HEK293T (cell line): Measurements from ENCODE around the gene CNTRL.

Experiments used
- CTCF ChIA-PET: fragments of 350-600 bp; formaldehyde crosslinking; extraction: SDS; loops from one replicate; lab custom pipeline; 2021; ENCODE audit warnings: antibody characterized with exemption, inconsistent platforms; lab: Yijun Ruan, JAX
- POLR2A ChIA-PET: fragments of 350-600 bp; formaldehyde crosslinking; extraction: SDS; loops from one replicate; lab custom pipeline; 2020; ENCODE audit warnings: antibody characterized with exemption, inconsistent platforms; lab: Yijun Ruan, JAX
- DNase-seq: peaks from one replicate; pipeline ENCODE4 v3.0.0; 2012; ENCODE audit warnings: mixed read lengths; ENCODE audit errors: extremely low spot score
- ARNT ChIP-seq: fragments of 450-650 bp; IDR thresholded peaks from 2 replicates; pipeline ENCODE4 v1.6.1; 2017; ENCODE audit warnings: mild to moderate bottlenecking
- BHLHE40 ChIP-seq: fragments of 450-650 bp; IDR thresholded peaks from 2 replicates; pipeline ENCODE4 v1.6.1; 2016; ENCODE audit warnings: mild to moderate bottlenecking, moderate library complexity, borderline replicate concordance
- CTBP1 ChIP-seq: fragments of 450-650 bp; IDR thresholded peaks from 2 replicates; pipeline ENCODE4 v1.6.1; 2016; ENCODE audit warnings: borderline replicate concordance
- ELF4 ChIP-seq: fragments of 450-650 bp; IDR thresholded peaks from 2 replicates; pipeline ENCODE4 v1.6.1; 2017; ENCODE audit warnings: antibody characterized with exemption
- FOXA1 ChIP-seq: fragments of 450-650 bp; IDR thresholded peaks from 2 replicates; pipeline ENCODE4 v1.6.1; 2016; ENCODE audit warnings: mild to moderate bottlenecking
- FOXK2 ChIP-seq: fragments of 450-650 bp; IDR thresholded peaks from 2 replicates; pipeline ENCODE4 v1.6.1; 2016; ENCODE audit warnings: mild to moderate bottlenecking
- FOXM1 ChIP-seq: fragments of 450-650 bp; IDR thresholded peaks from 2 replicates; pipeline ENCODE4 v1.6.1; 2017; ENCODE audit warnings: mild to moderate bottlenecking, borderline replicate concordance
- HDGF ChIP-seq: fragments of 450-650 bp; IDR thresholded peaks from 2 replicates; pipeline ENCODE4 v1.6.1; 2017; ENCODE audit warnings: antibody characterized with exemption, borderline replicate concordance
- L3MBTL2 ChIP-seq: fragments of 450-650 bp; conservative IDR thresholded peaks from 2 replicates; pipeline ENCODE4 v1.6.1; 2016; ENCODE audit warnings: mild to moderate bottlenecking
- LEF1 ChIP-seq: fragments of 450-650 bp; IDR thresholded peaks from 2 replicates; pipeline ENCODE4 v1.6.1; 2017; ENCODE audit warnings: mild to moderate bottlenecking, borderline replicate concordance
- NFRKB ChIP-seq: fragments of 450-650 bp; IDR thresholded peaks from 2 replicates; pipeline ENCODE4 v1.6.1; 2016; ENCODE audit warnings: mild to moderate bottlenecking, moderate library complexity
- SP1 ChIP-seq: fragments of 450-650 bp; IDR thresholded peaks from 2 replicates; pipeline ENCODE4 v1.6.1; 2017
- SUZ12 ChIP-seq: fragments of 450-650 bp; IDR thresholded peaks from 2 replicates; pipeline ENCODE4 v1.6.1; 2016; ENCODE audit warnings: mild to moderate bottlenecking
- TARDBP ChIP-seq: fragments of 450-650 bp; IDR thresholded peaks from 2 replicates; pipeline ENCODE4 v1.6.1; 2016
- ZNF384 ChIP-seq: fragments of 450-650 bp; IDR thresholded peaks from 2 replicates; pipeline ENCODE4 v1.6.1; 2016
- TF ChIP-seq, protein P1 (sequence below): fragments of 450-650 bp; IDR thresholded peaks from 2 replicates; pipeline ENCODE4 v1.6.1; 2016

The CNTRL gene

DNA sequence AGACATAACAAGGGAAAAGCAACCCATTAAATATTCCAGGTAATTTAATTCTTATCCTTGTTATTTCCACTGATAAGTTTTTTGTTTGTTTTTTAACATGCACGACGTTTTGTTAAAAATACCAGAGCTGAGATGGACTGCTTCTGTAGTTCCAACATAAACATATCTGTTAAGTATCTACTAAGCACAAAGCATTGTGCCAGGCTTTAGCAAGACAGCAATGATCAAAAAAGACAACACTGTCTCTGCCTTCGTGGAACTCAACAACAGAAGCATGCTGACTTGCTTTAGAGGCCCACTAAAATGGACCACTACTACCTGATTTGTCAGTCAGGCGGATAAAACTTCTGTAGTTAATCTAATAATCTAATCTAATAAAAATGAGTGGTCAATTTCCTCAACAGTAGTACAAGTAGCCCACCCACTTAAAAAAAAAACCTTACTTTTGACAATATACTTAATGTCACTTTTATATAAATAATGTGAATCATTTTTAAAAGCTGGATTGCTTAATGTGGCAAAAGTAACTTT, 123.8 kb downstream of the CNTRL start:
- ChIA-PET CTCF (interaction anchor here (0.5 kb wide), 1 partner anchor 15 kb away, joined by 3 read pairs; no protein-coding TSS in a partner anchor), POLR2A (no interaction called here)

DNA sequence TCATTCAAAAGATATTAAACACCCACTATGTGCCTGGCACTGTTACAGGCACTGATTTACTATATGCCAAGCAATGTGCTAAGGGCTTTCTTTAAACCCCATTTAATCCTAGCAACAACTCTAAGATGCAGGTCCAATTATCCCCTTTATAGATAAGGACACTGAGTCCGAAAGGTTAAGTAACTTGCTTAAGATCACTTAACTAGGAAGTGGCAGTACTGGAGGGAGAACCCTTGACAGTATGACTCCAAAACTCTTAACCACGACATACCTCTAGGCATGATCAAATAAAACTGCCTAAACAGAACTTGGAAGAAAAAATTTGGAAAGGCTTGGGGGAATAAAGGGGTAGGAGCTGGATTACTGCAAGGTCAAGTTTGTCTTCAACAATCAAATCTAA, 125.2 kb downstream of the CNTRL start:
- no peak for DNase-seq
- ChIA-PET POLR2A (interaction anchor here (1.2 kb wide), 1 partner anchor 78 kb away, joined by 3 read pairs; no protein-coding TSS in a partner anchor), CTCF (no interaction called here)
- no peak for TF ChIP-seq FOXM1
- no peak for TF ChIP-seq ELF4
- no peak for TF ChIP-seq NFRKB
- no peak for TF ChIP-seq BHLHE40
- TF ChIP-seq SUZ12, result no peak
- no peak for TF ChIP-seq HDGF
- TF ChIP-seq TARDBP, result no peak
- no peak for TF ChIP-seq ZNF384
- no peak for TF ChIP-seq LEF1
- TF ChIP-seq ARNT, result no peak
- no peak for TF ChIP-seq FOXA1
- TF ChIP-seq FOXK2, result no peak
- TF ChIP-seq, protein P1, sequence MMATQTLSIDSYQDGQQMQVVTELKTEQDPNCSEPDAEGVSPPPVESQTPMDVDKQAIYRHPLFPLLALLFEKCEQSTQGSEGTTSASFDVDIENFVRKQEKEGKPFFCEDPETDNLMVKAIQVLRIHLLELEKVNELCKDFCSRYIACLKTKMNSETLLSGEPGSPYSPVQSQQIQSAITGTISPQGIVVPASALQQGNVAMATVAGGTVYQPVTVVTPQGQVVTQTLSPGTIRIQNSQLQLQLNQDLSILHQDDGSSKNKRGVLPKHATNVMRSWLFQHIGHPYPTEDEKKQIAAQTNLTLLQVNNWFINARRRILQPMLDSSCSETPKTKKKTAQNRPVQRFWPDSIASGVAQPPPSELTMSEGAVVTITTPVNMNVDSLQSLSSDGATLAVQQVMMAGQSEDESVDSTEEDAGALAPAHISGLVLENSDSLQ, result no peak; the same call in 1 of the 2 replicates
- TF ChIP-seq L3MBTL2, result no peak
- no peak for TF ChIP-seq SP1
- no peak for TF ChIP-seq CTBP1

More for the DNA sequence above, 123.8 kb downstream of the CNTRL start:
- TF ChIP-seq SUZ12 (no peak), BHLHE40 (no peak), FOXA1 (no peak), LEF1 (no peak), CTBP1 (no peak), FOXM1 (no peak), NFRKB (no peak), ARNT (no peak), FOXK2 (no peak), SP1 (no peak), ELF4 (no peak), TARDBP (no peak), HDGF (no peak), L3MBTL2 (no peak), ZNF384 (no peak)
- DNase-seq, result no peak

DNA sequence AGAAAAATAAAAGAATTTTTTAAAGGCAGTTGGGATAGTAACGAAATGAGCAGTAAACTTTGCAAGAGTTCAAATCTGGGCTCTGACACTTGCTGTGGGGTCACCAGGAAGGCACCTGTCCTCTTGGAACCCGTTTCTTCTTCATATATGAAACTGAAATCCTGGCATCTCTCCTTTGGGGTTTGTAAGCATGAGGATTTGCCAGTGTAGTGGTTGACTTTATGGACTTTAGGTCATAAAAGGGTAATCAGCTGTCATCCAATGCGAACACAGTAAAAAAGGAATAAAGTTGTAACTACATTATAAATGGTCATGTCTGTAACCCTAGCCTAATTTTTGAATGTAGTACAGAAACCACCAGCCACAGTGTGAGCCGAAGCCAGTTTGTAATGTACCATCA, 125.6 kb downstream of the CNTRL start:
- CTCF ChIA-PET, result no interaction called here
- TF ChIP-seq FOXA1, result no peak
- no peak for TF ChIP-seq CTBP1
- TF ChIP-seq L3MBTL2, result no peak
- TF ChIP-seq, protein P1, result peak; percentile 28; the same call in 1 of the 2 replicates
- DNase-seq, result no peak
- POLR2A ChIA-PET, result interaction anchor here (0.8 to 2.2 kb wide), 3 partner anchors 14 to 144 kb away, joined by 3 to 13 read pairs (median 3); no protein-coding TSS in a partner anchor

DNA sequence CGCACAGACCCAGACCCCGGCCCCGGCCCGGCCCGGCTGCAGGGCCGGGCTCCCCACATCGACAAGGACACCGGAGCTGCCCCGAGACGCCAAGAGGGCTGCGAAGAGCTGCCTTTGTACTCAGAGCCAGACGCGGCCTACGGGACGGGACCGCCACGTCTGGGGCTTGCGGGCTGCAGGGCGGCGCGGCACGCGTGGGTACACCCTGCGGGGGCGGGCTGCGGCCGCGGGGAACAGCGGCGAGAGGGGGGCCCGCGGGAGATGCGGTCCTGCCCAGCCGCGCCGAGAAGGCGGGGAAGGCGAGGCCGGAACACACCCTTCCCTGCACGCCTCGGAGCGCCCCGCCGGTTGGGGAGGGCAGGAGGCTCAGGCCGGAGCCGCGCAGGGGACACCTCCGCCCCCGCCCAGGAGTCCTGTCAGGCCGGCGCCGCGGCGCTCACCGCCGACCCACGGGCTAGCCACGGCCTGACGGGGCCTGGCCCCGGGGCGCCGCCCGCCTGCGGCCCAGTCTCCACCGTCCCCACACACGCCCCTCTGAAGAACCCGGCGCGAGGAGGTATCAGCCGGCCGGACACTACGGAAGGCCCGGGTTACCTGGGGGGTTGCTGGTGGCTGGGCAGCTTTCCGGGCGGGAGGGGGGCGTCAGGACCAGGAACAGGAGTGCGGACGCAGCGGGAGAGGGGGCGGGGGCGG, 126.4 kb downstream of the CNTRL start:
- ChIA-PET CTCF (interaction anchor here (1.2 kb wide), 1 partner anchor 12 kb away, joined by 4 read pairs; no protein-coding TSS in a partner anchor), POLR2A (interaction anchor here (0.6 to 2.2 kb wide), 12 partner anchors 8 to 408 kb away, joined by 3 to 15 read pairs (median 4); partner anchors contain the start of genes FBXW2 and GSN)
- TF ChIP-seq CTBP1, result no peak
- no peak for TF ChIP-seq ZNF384
- no peak for TF ChIP-seq ARNT
- TF ChIP-seq FOXA1, result no peak
- no peak for TF ChIP-seq LEF1
- TF ChIP-seq FOXK2, result no peak
- no peak for TF ChIP-seq ELF4
- TF ChIP-seq SP1, result no peak
- no peak for TF ChIP-seq FOXM1
- TF ChIP-seq, protein P1, result no peak
- TF ChIP-seq BHLHE40, result no peak
- DNase-seq, result peak; percentile 24

DNA sequence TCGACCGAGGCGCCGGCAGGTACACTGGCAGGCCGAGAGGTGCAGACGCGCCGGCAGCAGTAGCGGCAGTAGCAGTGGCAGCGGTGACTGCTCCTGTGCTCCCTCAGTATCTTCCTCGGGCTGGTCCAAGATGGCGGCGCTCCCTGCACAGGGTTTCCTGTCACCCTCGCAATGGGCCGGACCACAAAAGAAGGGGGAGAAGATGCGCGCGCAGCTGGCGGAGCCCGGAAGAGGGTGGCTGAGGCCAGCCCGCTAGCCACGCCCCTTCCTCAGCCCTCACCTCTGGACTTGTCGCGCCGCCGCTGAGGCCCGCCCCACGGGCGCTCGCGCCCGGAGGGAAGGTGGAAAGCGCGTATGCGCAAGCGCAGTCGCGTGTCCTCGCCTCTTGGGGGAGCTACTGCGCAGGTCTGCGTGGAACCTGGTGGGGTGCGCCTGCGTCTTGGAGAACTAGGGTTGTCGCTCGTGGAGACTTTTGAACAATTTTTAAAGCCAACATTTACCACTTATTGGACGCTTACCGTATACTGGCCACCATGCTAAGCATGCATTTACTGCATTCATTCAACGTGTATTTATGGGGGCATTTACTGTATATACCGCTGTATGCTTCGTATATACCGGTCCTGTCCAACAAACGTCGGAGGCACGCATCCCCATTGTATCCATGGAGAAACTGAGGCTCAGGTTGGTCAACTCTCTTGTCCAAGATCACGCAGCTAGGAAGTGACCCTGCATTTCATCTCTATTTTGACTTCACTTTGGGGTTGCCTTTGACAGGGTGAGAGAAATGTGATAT, 127.2 kb downstream of the CNTRL start, which contains the start of gene RAB14:
RAB14 (minus strand) TSS at position 132 of the 796 bp plus-strand sequence. CDS start 8,457 bp downstream, outside the sequence.
- TF ChIP-seq FOXA1 (no peak), ELF4 (peak; percentile 55; the same call in 1 of the 2 replicates), HDGF (no peak), CTBP1 (no peak), SP1 (no peak), ARNT (no peak), FOXK2 (no peak), SUZ12 (no peak), LEF1 (no peak), TARDBP (peak; percentile 100), BHLHE40 (no peak), L3MBTL2 (peak; percentile 54; the same call in 1 of the 2 replicates), NFRKB (no peak), FOXM1 (no peak), ZNF384 (no peak)
- TF ChIP-seq, protein P1, result no peak
- DNase-seq, result peak; percentile 100
- ChIA-PET CTCF (interaction anchor here (0.6 to 1.2 kb wide), 3 partner anchors 11 to 126 kb away, joined by 3 to 4 read pairs (median 3); no protein-coding TSS in a partner anchor), POLR2A (interaction anchor here (0.6 to 2.2 kb wide), 10 partner anchors 9 to 409 kb away, joined by 3 to 15 read pairs (median 4); partner anchors contain the start of genes FBXW2 and GSN)
